Neuronal stem cell (in vitro differentiated cells): ENCODE data around the gene NPPA.
A peak's percentile ranks its signal among the peaks of the same experiment; 100 is the strongest.

Experiments
- DNase-seq: peaks from one replicate; pipeline ENCODE4 v3.0.0-alpha.2; 2013; ENCODE audit warnings: low spot score
- H2AFZ ChIP-seq: one replicate; pipeline ENCODE4 v1.6.1; 2013; ENCODE audit warnings: mild to moderate bottlenecking, low read length, inconsistent platforms
- H2AK5ac ChIP-seq: 2 replicates; pipeline ENCODE4 v1.6.1; 2013; ENCODE audit warnings: low read depth, mild to moderate bottlenecking, inconsistent platforms, low read length, moderate library complexity, mixed read lengths
- H2BK120ac ChIP-seq: 2 replicates; pipeline ENCODE4 v1.6.1; 2013; ENCODE audit warnings: low read depth, mild to moderate bottlenecking, inconsistent platforms, low read length, moderate library complexity, mixed read lengths
- H2BK12ac ChIP-seq: one replicate; pipeline ENCODE4 v1.6.1; 2013; ENCODE audit warnings: low read length, inconsistent platforms
- H2BK15ac ChIP-seq: 2 replicates; pipeline ENCODE4 v1.6.1; 2013; ENCODE audit warnings: mild to moderate bottlenecking, low read length, inconsistent platforms, mixed read lengths
- H2BK5ac ChIP-seq: one replicate; pipeline ENCODE4 v1.6.1; 2013; ENCODE audit warnings: inconsistent platforms, mild to moderate bottlenecking, low read length, moderate library complexity
- H3K14ac ChIP-seq: one replicate; pipeline ENCODE4 v1.6.1; 2013; ENCODE audit warnings: low read length, inconsistent platforms
- H3K18ac ChIP-seq: 2 replicates; pipeline ENCODE4 v1.6.1; 2013; ENCODE audit warnings: low read length, inconsistent platforms
- H3K23ac ChIP-seq: 2 replicates; pipeline ENCODE4 v1.6.1; 2013; ENCODE audit warnings: low read depth, mild to moderate bottlenecking, mixed read lengths, low read length, inconsistent platforms; ENCODE audit not compliant: poor library complexity
- H3K27ac ChIP-seq: replicated peaks from 3 replicates; pipeline ENCODE4 v1.5.1; 2013; ENCODE audit warnings: low read length, inconsistent platforms
- H3K27me3 ChIP-seq, 3 experiments: 2 replicates each; pipeline ENCODE4 v1.6.1; 2013; ENCODE audit warnings: low read length in 3 of 3, mild to moderate bottlenecking in 2 of 3, inconsistent platforms in 1 of 3, low read depth in 1 of 3, mixed read lengths in 1 of 3, moderate library complexity in 1 of 3; ENCODE audit not compliant: control insufficient read depth in 3 of 3, insufficient read depth in 3 of 3
- H3K36me3 ChIP-seq, 2 donors: replicated peaks in 1 of 2; 2 replicates each; pipeline ENCODE4 v1.6.1; 2013; ENCODE audit warnings: low read length in 2 of 2; ENCODE audit not compliant: control insufficient read depth in 2 of 2, insufficient read depth in 2 of 2
- H3K4ac ChIP-seq: 2 replicates; pipeline ENCODE4 v1.6.1; 2013; ENCODE audit warnings: inconsistent platforms, mild to moderate bottlenecking, low read length, moderate library complexity
- H3K4me1 ChIP-seq, 2 donors: 1 replicate in 1 of 2; 2 replicates in 1 of 2; pipeline ENCODE4 v1.6.1; 2013; ENCODE audit warnings: low read length in 2 of 2, low read depth in 1 of 2; ENCODE audit not compliant: control insufficient read depth in 2 of 2, insufficient read depth in 1 of 2
- H3K4me2 ChIP-seq: one replicate; pipeline ENCODE4 v1.6.1; 2013; ENCODE audit warnings: mild to moderate bottlenecking, low read length, inconsistent platforms; ENCODE audit not compliant: insufficient read depth, poor library complexity, severe bottlenecking
- H3K4me3 ChIP-seq, 2 donors: 2 replicates each; pipeline ENCODE4 v1.5.1; 2013; ENCODE audit warnings: low read length in 2 of 2, mild to moderate bottlenecking in 2 of 2, inconsistent platforms in 1 of 2, moderate library complexity in 1 of 2
- H3K79me1 ChIP-seq: one replicate; pipeline ENCODE4 v1.6.1; 2013; ENCODE audit warnings: low read depth, mild to moderate bottlenecking, inconsistent platforms, low read length, moderate library complexity
- H3K9ac ChIP-seq: one replicate; pipeline ENCODE4 v1.6.1; 2013; ENCODE audit warnings: mild to moderate bottlenecking, low read depth, low read length, inconsistent platforms; ENCODE audit not compliant: poor library complexity
- H3K9me3 ChIP-seq, 2 donors: replicated peaks in 1 of 2; 2 replicates each; pipeline versions ENCODE3 to v1.6.1; 2013; ENCODE audit warnings: low read length in 2 of 2, mild to moderate bottlenecking in 2 of 2, inconsistent platforms in 1 of 2, low read depth in 1 of 2, mixed read lengths in 1 of 2, moderate library complexity in 1 of 2; ENCODE audit not compliant: control insufficient read depth in 2 of 2, insufficient read depth in 1 of 2
- H4K8ac ChIP-seq: one replicate; pipeline ENCODE4 v1.6.1; 2013; ENCODE audit warnings: low read depth, mild to moderate bottlenecking, inconsistent platforms, low read length, moderate library complexity
- H4K91ac ChIP-seq: one replicate; pipeline ENCODE4 v1.6.1; 2013; ENCODE audit warnings: low read length, low read depth, mild to moderate bottlenecking, inconsistent platforms; ENCODE audit not compliant: poor library complexity
- WGBS, 2 donors: extraction: QIAGEN DNeasy Blood & Tissue Kit; methylation state at CpG; one replicate each; pipeline ENCODE4 v1.1.7; 2013; ENCODE audit warnings: missing lambda C conversion rate in 2 of 2, mixed read lengths in 1 of 2; ENCODE audit not compliant: insufficient read length in 2 of 2, insufficient replicate concordance in 1 of 2; ENCODE audit errors: extremely low coverage in 2 of 2; 5-methylcytosine and 5-hydroxymethylcytosine counted together

NPPA gene

GRCh38 chr1:11838349-11839272, 9.0 kb downstream of the NPPA start:
- H3K27me3 ChIP-seq = peaks cover 0 to 1% (median 0%) of the 10 kb centered on the region in 3 experiments
- no peak overlapping the region for H2BK120ac ChIP-seq
- H3K4me2 ChIP-seq = no peak overlapping the region
- peaks cover 0 to 2% of the 10 kb centered on the region in 2 donors for H3K9me3 ChIP-seq
- H3K23ac ChIP-seq = peak overlapping the region; percentile 83
- H3K4ac ChIP-seq = no peak overlapping the region
- H2BK15ac ChIP-seq = peak overlapping the region; percentile 21
- H4K8ac ChIP-seq = no peak overlapping the region
- H3K14ac ChIP-seq = no peak overlapping the region
- no peak overlapping the region for H3K4me3 ChIP-seq
- no peak overlapping the region for H2AK5ac ChIP-seq
- no peak overlapping the region for H2BK5ac ChIP-seq
- H3K79me1 ChIP-seq = peaks cover 4% of the 10 kb centered on the region
- no CpG with 5 or more reads among the region's 40 CpGs for WGBS, 2 donors
- no peak overlapping the region for H2AFZ ChIP-seq
- H3K27ac ChIP-seq = no peak overlapping the region
- H3K9ac ChIP-seq = peak overlapping the region; percentile 50
- H4K91ac ChIP-seq = no peak overlapping the region
- no peak overlapping the region for H3K18ac ChIP-seq
- H3K36me3 ChIP-seq = peaks cover 85 to 97% of the 10 kb centered on the region in 2 donors
- no peak overlapping the region for H2BK12ac ChIP-seq
- peak; percentile 37 for DNase-seq
- H3K4me1 ChIP-seq = no peaks in the 10 kb centered on the region

- Histone ChIP-seq H3K4ac (no peak overlapping the region), H4K8ac (no peak overlapping the region), H3K27me3 (peaks cover 0 to 1% (median 0%) of the 10 kb centered on the region in 3 experiments), H3K18ac (no peak overlapping the region), H2BK120ac (no peak overlapping the region), H4K91ac (no peak overlapping the region), H3K14ac (no peak overlapping the region), H3K9ac (no peak overlapping the region), H2BK5ac (no peak overlapping the region), H2BK15ac (no peak overlapping the region), H2AFZ (no peak overlapping the region), H3K27ac (no peak overlapping the region), H2BK12ac (no peak overlapping the region), H3K36me3 (peaks cover 89 to 99% of the 10 kb centered on the region in 2 donors), H3K23ac (no peak overlapping the region), H2AK5ac (no peak overlapping the region), H3K4me2 (no peak overlapping the region), H3K79me1 (peaks cover 4% of the 10 kb centered on the region), H3K4me1 (no peaks in the 10 kb centered on the region), H3K4me3 (no peak overlapping the region), H3K9me3 (peaks cover 0 to 2% of the 10 kb centered on the region in 2 donors)
- DNase-seq = no peak
- WGBS, 2 donors = no CpG with 5 or more reads among the region's 11 CpGs
Measured at GRCh38 chr1:11837767-11838348, 9.7 kb downstream of the NPPA start.

GRCh38 chr1:11836955-11837766, 10.4 kb downstream of the NPPA start:
- Histone ChIP-seq H2AFZ (no peak overlapping the region), H2BK120ac (no peak overlapping the region), H3K27me3 (peaks cover 0 to 1% (median 0%) of the 10 kb centered on the region in 3 experiments), H3K23ac (no peak overlapping the region), H2AK5ac (no peak overlapping the region), H4K91ac (no peak overlapping the region), H2BK12ac (no peak overlapping the region), H3K4me2 (no peak overlapping the region), H4K8ac (peak overlapping the region; percentile 23), H3K14ac (no peak overlapping the region), H2BK15ac (no peak overlapping the region), H3K4me3 (no peak overlapping the region), H2BK5ac (no peak overlapping the region), H3K9me3 (peaks cover 0 to 2% of the 10 kb centered on the region in 2 donors), H3K4ac (no peak overlapping the region), H3K9ac (no peak overlapping the region), H3K4me1 (no peaks in the 10 kb centered on the region), H3K27ac (no peak overlapping the region), H3K36me3 (peaks cover 85 to 99% of the 10 kb centered on the region in 2 donors), H3K18ac (no peak overlapping the region), H3K79me1 (peaks cover 4% of the 10 kb centered on the region)
- WGBS, 2 donors = no CpG with 5 or more reads among the region's 36 CpGs
- DNase-seq = no peak
